Tibial nerve (tissue), 4 donors: Measurements from ENCODE around the gene IFI27L2. TPM values are rescaled to one million over a fixed set of nuclear protein-coding genes. Genes with fewer than 3 reads are reported as not detected.
A peak's percentile ranks its signal among the peaks of the same experiment; 100 is the strongest.

ENCODE experiments used
- DNase-seq, 2 donors: peaks; one replicate each; pipeline ENCODE4 v3.0.0-alpha.2; 2019; ENCODE audit warnings: low spot score in 2 of 2
- H3K27ac ChIP-seq, 4 donors: fragments of 200-600 bp; sonication (generic) in 3 of 4; one replicate each; pipeline ENCODE4 v1.5.1; 2017 to 2019; ENCODE audit warnings: mild to moderate bottlenecking in 1 of 4
- H3K27me3 ChIP-seq, 2 donors: fragments of 200-600 bp; sonication (generic) in 1 of 2; one replicate each; pipeline versions ENCODE4 v1.5.1 to v1.6.0; 2017 to 2019
- H3K36me3 ChIP-seq, 3 donors: fragments of 200-600 bp; sonication (generic); one replicate each; pipeline ENCODE4 v1.5.1; 2018 to 2019
- H3K4me1 ChIP-seq, 4 donors: fragments of 200-600 bp; sonication (generic) in 3 of 4; one replicate each; pipeline ENCODE4 v1.5.1; 2017 to 2019
- H3K4me3 ChIP-seq, 4 donors: fragments of 200-600 bp; sonication (generic) in 3 of 4; one replicate each; pipeline ENCODE4 v1.5.1; 2017 to 2019; ENCODE audit warnings: mild to moderate bottlenecking in 1 of 4, moderate library complexity in 1 of 4
- H3K9me3 ChIP-seq, 4 donors: fragments of 200-600 bp; sonication (generic) in 3 of 4; one replicate each; pipeline ENCODE4 v1.5.1; 2017 to 2019
- CTCF ChIP-seq, 5 experiments: fragments of 200-600 bp in 3 of 5; fragments of 450-650 bp in 2 of 5; sonication (generic) in 3 of 5; IDR thresholded peaks; one replicate each; pipeline ENCODE4 v1.5.1; 2016 to 2019; ENCODE audit warnings: antibody characterized with exemption in 5 of 5, mild to moderate bottlenecking in 3 of 5, moderate library complexity in 2 of 5
- EP300 ChIP-seq, 2 donors: sonication (generic); formaldehyde crosslinking; IDR thresholded peaks; one replicate each; pipeline ENCODE4 v1.6.1; 2017; ENCODE audit warnings: antibody characterized with exemption in 2 of 2, mild to moderate bottlenecking in 1 of 2
- POLR2A ChIP-seq, 2 donors: fragments of 450-650 bp; IDR thresholded peaks; one replicate each; pipeline ENCODE4 v1.6.1; 2017; ENCODE audit warnings: antibody characterized with exemption in 2 of 2, mild to moderate bottlenecking in 2 of 2, moderate library complexity in 2 of 2
- whole genome bisulfite sequencing, 2 donors: methylation state at CpG; one replicate each; pipeline ENCODE4 v1.1.5; 2018; 5-methylcytosine and 5-hydroxymethylcytosine counted together
- total RNA-seq, 4 donors: library from RNA; depleted of rRNA; stranded (reverse); fragments of >200 nt; gene quantifications; one replicate each; pipeline ENCODE4 v1.1.0, GENCODE V29; 2016

Gene IFI27L2
- total RNA-seq, 4 donors from 2014 or later = 76.8 to 146 (median 129) TPM

- WGBS, 2 donors = 0 to 1% methylated on average over 19 of the region's 19 CpGs
- H3K27me3 ChIP-seq = no peaks in the 10 kb centered on the region
- no peak for DNase-seq
- H3K27ac ChIP-seq = peak overlapping the region; percentile 76 to 98 (median 93)
- peaks cover 0 to 20% (median 0%) of the 10 kb centered on the region in 3 donors for H3K36me3 ChIP-seq
- no peaks in the 10 kb centered on the region for H3K9me3 ChIP-seq
- TF ChIP-seq EP300 (IDR thresholded peaks at IDR 0.05) (no peak), POLR2A (IDR thresholded peaks at IDR 0.05) (no peak), CTCF (IDR thresholded peaks at IDR 0.05) (no peak)
- peak overlapping the region; percentile 76 to 98 (median 86) for H3K4me3 ChIP-seq
- peaks cover 0 to 47% (median 33%) of the 10 kb centered on the region in 4 donors for H3K4me1 ChIP-seq
These were observed 48.0 kb downstream of the IFI27L2 start for GRCh38 chr14:94081386-94081820.

GRCh38 chr14:94080621-94081385 is 48.6 kb downstream of the IFI27L2 start, which contains the start of the genes DDX24 and IFI27L1:
DDX24 (minus strand) TSS chr14:94081202; CDS start chr14:94079742, 1,460 bp downstream.
IFI27L1 (plus strand) TSS chr14:94081310; CDS start chr14:94096938, 15,628 bp downstream.
- peak; percentile 92 to 94 for DNase-seq
- Histone ChIP-seq H3K4me3 (peak within 1 kb of the TSS; percentile 76 to 98 (median 86)), H3K4me1 (peaks cover 0 to 53% (median 36%) of the 10 kb centered on the region in 4 donors), H3K9me3 (peaks cover 0 to 4% (median 0%) of the 10 kb centered on the region in 4 donors), H3K36me3 (peaks cover 0 to 26% (median 0%) of the 10 kb centered on the region in 3 donors), H3K27ac (peak within 1 kb of the TSS; percentile 76 to 98 (median 93)), H3K27me3 (no peaks in the 10 kb centered on the region)
- TF ChIP-seq POLR2A (IDR thresholded peaks at IDR 0.05) = peak; percentile 84 to 97
- peak in 2 of 5 experiments; percentile 27 to 40 for TF ChIP-seq CTCF (IDR thresholded peaks at IDR 0.05)
- TF ChIP-seq EP300 (IDR thresholded peaks at IDR 0.05) = peak; percentile 43 to 98
- WGBS, 2 donors = 1% methylated on average over 41 to 55 of the region's 77 CpGs

DNA sequence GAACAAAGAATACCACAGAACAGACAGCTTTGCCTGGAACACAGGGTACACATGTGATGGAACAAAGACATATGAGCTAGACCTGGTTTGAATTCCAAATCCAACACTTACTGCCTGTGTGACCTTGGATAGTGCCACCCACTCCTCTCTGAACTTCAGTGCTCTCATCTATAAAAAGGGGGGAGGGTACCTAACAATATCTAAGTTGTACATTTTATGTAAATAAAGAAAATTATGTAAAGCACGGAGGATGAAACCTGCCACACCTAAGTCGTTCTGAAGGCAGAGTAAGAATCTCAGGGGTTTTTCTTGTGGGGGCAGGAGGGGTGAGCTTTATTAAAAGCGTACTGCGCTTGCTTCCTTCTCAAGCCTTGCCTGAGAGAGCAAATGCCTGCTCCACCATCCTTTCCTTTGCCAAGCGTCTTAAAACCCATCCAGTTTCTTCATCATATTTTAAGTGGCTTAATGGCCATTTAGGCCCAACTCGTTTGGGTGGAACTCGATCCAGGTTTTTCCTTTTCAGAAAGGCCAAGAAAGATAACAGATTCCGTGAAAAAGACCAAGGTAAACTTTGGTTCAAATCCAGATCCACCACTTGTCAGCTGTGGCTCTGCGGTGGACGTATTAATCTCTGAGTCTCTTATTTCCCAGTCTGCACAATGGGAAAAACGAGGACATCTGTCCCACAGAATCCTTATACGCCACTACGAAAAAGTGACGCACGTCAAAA is 49.3 kb downstream of the IFI27L2 start:
- WGBS, 2 donors = 3% methylated on average over 15 of the region's 15 CpGs
- H3K36me3 ChIP-seq = peaks cover 0 to 33% (median 0%) of the 10 kb centered on the region in 3 donors
- peaks cover 0 to 60% (median 36%) of the 10 kb centered on the region in 4 donors for H3K4me1 ChIP-seq
- DNase-seq = no peak
- peak overlapping the region; percentile 76 to 98 (median 93) for H3K27ac ChIP-seq
- H3K4me3 ChIP-seq = peak overlapping the region; percentile 76 to 98 (median 86)
- no peaks in the 10 kb centered on the region for H3K27me3 ChIP-seq
- H3K9me3 ChIP-seq = peaks cover 0 to 12% (median 2%) of the 10 kb centered on the region in 4 donors
- TF ChIP-seq POLR2A (IDR thresholded peaks at IDR 0.05) = no peak
- TF ChIP-seq CTCF (IDR thresholded peaks at IDR 0.05) = no peak
- TF ChIP-seq EP300 (IDR thresholded peaks at IDR 0.05) = no peak

- peaks cover 0 to 42% (median 0%) of the 10 kb centered on the region in 3 donors for H3K36me3 ChIP-seq
- WGBS, 2 donors = 83 to 92% methylated on average over 5 of the region's 5 CpGs
- no peaks in the 10 kb centered on the region for H3K27me3 ChIP-seq
- H3K27ac ChIP-seq = no peak overlapping the region
- peaks cover 0 to 27% (median 7%) of the 10 kb centered on the region in 4 donors for H3K9me3 ChIP-seq
- peak overlapping the region in 3 of 4 donors; percentile 14 to 88 (median 16) for H3K4me3 ChIP-seq
- no peak for TF ChIP-seq EP300 (IDR thresholded peaks at IDR 0.05)
- no peak for TF ChIP-seq POLR2A (IDR thresholded peaks at IDR 0.05)
- H3K4me1 ChIP-seq = peaks cover 0 to 60% (median 36%) of the 10 kb centered on the region in 4 donors
- DNase-seq = no peak
These were observed 51.6 kb downstream of the IFI27L2 start for GRCh38 chr14:94077823-94078222.

Other genes with a start within 250 kb of the IFI27L2 start
- gene FAM181A, start 202.3 kb downstream of the IFI27L2 start, total RNA-seq = not detected
- 1 to 10 TPM in 2 of 4 donors, under 1 TPM in 1, not detected in 1; 0.60 to 2.1 (median 1.8) TPM for gene ASB2, start 153.0 kb downstream of the IFI27L2 start, total RNA-seq
- not detected for gene CCDC197, start 132.3 kb downstream of the IFI27L2 start, total RNA-seq
- under 1 TPM in 3 of 4 donors, not detected in 1; 0.21 to 0.66 (median 0.60) TPM for gene OTUB2, start 103.3 kb downstream of the IFI27L2 start, total RNA-seq
- 100 to 1,000 TPM; 116 to 170 (median 151) TPM for gene DDX24, start 48.4 kb downstream of the IFI27L2 start, total RNA-seq
- 10 to 100 TPM in 2 of 4 donors, 1 to 10 TPM in 2; 2.7 to 14.6 (median 7.2) TPM for gene IFI27L1, start 48.3 kb downstream of the IFI27L2 start, total RNA-seq
- gene IFI27, start 18.9 kb downstream of the IFI27L2 start, total RNA-seq = 100 to 1,000 TPM; 118 to 502 (median 368) TPM
- gene PPP4R4, start 44.7 kb upstream of the IFI27L2 start, total RNA-seq = 1 to 10 TPM; 1.2 to 9.0 (median 3.4) TPM
- gene SERPINA10, start 163.7 kb upstream of the IFI27L2 start, total RNA-seq = not detected
- under 1 TPM in 1 of 4 donors, not detected in 3; 0.63 TPM for gene SERPINA6, start 193.7 kb upstream of the IFI27L2 start, total RNA-seq
- not detected for gene SERPINA2, start 237.1 kb upstream of the IFI27L2 start, total RNA-seq